Sigmoid colon (tissue), 7 donors: Measurements from ENCODE around the gene GPC5. TPM values are rescaled to one million over a fixed set of nuclear protein-coding genes. Genes with fewer than 3 reads are reported as not detected.
A peak's percentile ranks its signal among the peaks of the same experiment; 100 is the strongest.

Experiments used
- DNase-seq: peaks from one replicate; pipeline ENCODE4 v3.0.0-alpha.2; 2019
- H3K27ac ChIP-seq, 4 donors: fragments of 200-600 bp; sonication (generic); one replicate each; pipeline ENCODE4 v1.5.1; 2016 to 2019; ENCODE audit warnings: mild to moderate bottlenecking in 1 of 4
- H3K27me3 ChIP-seq, 3 donors: fragments of 200-600 bp; sonication (generic); one replicate each; pipeline ENCODE4 v1.5.1; 2019; ENCODE audit warnings: mild to moderate bottlenecking in 1 of 3
- H3K36me3 ChIP-seq, 4 donors: fragments of 200-600 bp; sonication (generic); one replicate each; pipeline ENCODE4 v1.5.1; 2016 to 2019
- H3K4me1 ChIP-seq, 4 donors: fragments of 200-600 bp; sonication (generic); one replicate each; pipeline ENCODE4 v1.5.1; 2017 to 2019
- H3K4me3 ChIP-seq, 4 donors: fragments of 200-600 bp; sonication (generic); one replicate each; pipeline ENCODE4 v1.5.1; 2017 to 2019; ENCODE audit warnings: mild to moderate bottlenecking in 2 of 4, moderate library complexity in 1 of 4
- H3K9me3 ChIP-seq, 4 donors: fragments of 200-600 bp in 3 of 4; sonication (generic) in 3 of 4; one replicate each; pipeline versions ENCODE4 v1.5.1 to v1.6.1; 2013 to 2019
- CTCF ChIP-seq, 4 experiments: fragments of 450-650 bp in 3 of 4; fragments of 200-600 bp in 1 of 4; IDR thresholded peaks; one replicate each; pipeline ENCODE4 v1.5.1; 2016 to 2019; ENCODE audit warnings: antibody characterized with exemption in 4 of 4, mild to moderate bottlenecking in 3 of 4, moderate library complexity in 2 of 4
- EP300 ChIP-seq, 4 donors: sonication (generic); formaldehyde crosslinking; IDR thresholded peaks; one replicate each; pipeline ENCODE4 v1.6.1; 2017; ENCODE audit warnings: antibody characterized with exemption in 4 of 4
- POLR2A ChIP-seq, 2 donors: fragments of 450-650 bp; IDR thresholded peaks; one replicate each; pipeline ENCODE4 v1.6.1; 2016; ENCODE audit warnings: antibody characterized with exemption in 2 of 2, mild to moderate bottlenecking in 2 of 2, moderate library complexity in 2 of 2
- POLR2AphosphoS5 ChIP-seq, 4 donors: sonication (generic); formaldehyde crosslinking; IDR thresholded peaks; one replicate each; pipeline ENCODE4 v1.6.1; 2017; ENCODE audit warnings: antibody characterized with exemption in 4 of 4
- WGBS, 2 donors: extraction: QIAGEN DNeasy Blood & Tissue Kit; methylation state at CpG; one replicate each; pipeline ENCODE4 v1.1.7; 2013; 5-methylcytosine and 5-hydroxymethylcytosine counted together
- intact Hi-C: fragments of 100-400 bp; cut with DNase I; formaldehyde crosslinking; loops from one replicate; pipeline ENCODE4 v1.15.1; 2023
- polyA plus RNA-seq, 3 donors: library from polyadenylated mRNA; stranded (reverse); fragments of 200-250 nt; gene quantifications; one replicate each; pipeline ENCODE4 v1.2.3, GENCODE V29; 2013
- total RNA-seq, 4 donors: library from RNA; depleted of rRNA; stranded (reverse); fragments of >200 nt; gene quantifications; one replicate each; pipeline ENCODE4 v1.1.0, GENCODE V29; 2016
- donor health status: healthy with polysubstance abuse.
- donor health status: Bipolar disorder and iron deficiency.
- donor health status: healthy.

Gene GPC5
- total and polyA plus RNA-seq, 7 donors, result 0.39 to 3.9 (median 2.9) TPM; not detected in 2

GRCh38 chr13:92224052-92224821 lies 825.8 kb downstream of the GPC5 start:
- WGBS, 2 donors, result 16 to 49% methylated on average over 5 of the region's 5 CpGs
- no peaks in the 10 kb centered on the region for H3K36me3 ChIP-seq
- H3K4me1 ChIP-seq, result peaks cover 0 to 5% (median 0%) of the 10 kb centered on the region in 4 donors
- TF ChIP-seq POLR2A (IDR thresholded peaks at IDR 0.05) (no peak), POLR2AphosphoS5 (IDR thresholded peaks at IDR 0.05) (peak in 1 of 4 donors; percentile 14)
- H3K27ac ChIP-seq, result peak overlapping the region in 2 of 4 donors; percentile 43 to 52
- no peak overlapping the region for H3K4me3 ChIP-seq
- no peak for DNase-seq
- no peaks in the 10 kb centered on the region for H3K27me3 ChIP-seq
- intact Hi-C loops, result no loop called here
- no peaks in the 10 kb centered on the region for H3K9me3 ChIP-seq

GRCh38 chr13:92224825-92225224 lies 826.4 kb downstream of the GPC5 start:
- Histone ChIP-seq H3K27me3 (no peaks in the 10 kb centered on the region), H3K4me1 (peaks cover 0 to 3% (median 0%) of the 10 kb centered on the region in 4 donors), H3K4me3 (no peak overlapping the region), H3K9me3 (no peaks in the 10 kb centered on the region), H3K36me3 (no peaks in the 10 kb centered on the region), H3K27ac (peak overlapping the region in 1 of 4 donors; percentile 52)
- no peak for TF ChIP-seq EP300 (IDR thresholded peaks at IDR 0.05)
- TF ChIP-seq CTCF (IDR thresholded peaks at IDR 0.05), result no peak
- TF ChIP-seq POLR2A (IDR thresholded peaks at IDR 0.05), result no peak
- TF ChIP-seq POLR2AphosphoS5 (IDR thresholded peaks at IDR 0.05), result no peak
- intact Hi-C loops, result no loop called here
- DNase-seq, result no peak

GRCh38 chr13:92225861-92226260 lies 827.4 kb downstream of the GPC5 start:
- 68 to 75% methylated on average over 2 of the region's 2 CpGs for WGBS, 2 donors
- H3K27ac ChIP-seq, result no peak overlapping the region

GRCh38 chr13:92232871-92233270 lies 834.5 kb downstream of the GPC5 start:
- H3K27ac ChIP-seq, result no peak overlapping the region
- H3K4me1 ChIP-seq, result no peaks in the 10 kb centered on the region
- no peaks in the 10 kb centered on the region for H3K9me3 ChIP-seq
- intact Hi-C loops, result no loop called here
- no peak for DNase-seq
- H3K36me3 ChIP-seq, result no peaks in the 10 kb centered on the region
- TF ChIP-seq POLR2AphosphoS5 (IDR thresholded peaks at IDR 0.05) (no peak), CTCF (IDR thresholded peaks at IDR 0.05) (no peak), POLR2A (IDR thresholded peaks at IDR 0.05) (no peak), EP300 (IDR thresholded peaks at IDR 0.05) (no peak)
- 13 to 49% methylated on average over 5 of the region's 5 CpGs for WGBS, 2 donors
- H3K4me3 ChIP-seq, result no peak overlapping the region
- H3K27me3 ChIP-seq, result no peaks in the 10 kb centered on the region

More at GRCh38 chr13:92225861-92226260, 827.4 kb downstream of the GPC5 start:
- H3K9me3 ChIP-seq, result no peaks in the 10 kb centered on the region
- DNase-seq, result no peak
- no peaks in the 10 kb centered on the region for H3K4me1 ChIP-seq
- no peaks in the 10 kb centered on the region for H3K27me3 ChIP-seq
- H3K4me3 ChIP-seq, result no peak overlapping the region
- TF ChIP-seq EP300 (IDR thresholded peaks at IDR 0.05), result no peak
- TF ChIP-seq POLR2A (IDR thresholded peaks at IDR 0.05), result no peak
- no peak for TF ChIP-seq CTCF (IDR thresholded peaks at IDR 0.05)
- intact Hi-C loops, result no loop called here
- H3K36me3 ChIP-seq, result no peaks in the 10 kb centered on the region

GRCh38 chr13:92251671-92252210 lies 853.3 kb downstream of the GPC5 start:
- no peak for TF ChIP-seq POLR2AphosphoS5 (IDR thresholded peaks at IDR 0.05)
- TF ChIP-seq POLR2A (IDR thresholded peaks at IDR 0.05), result no peak
- no peaks in the 10 kb centered on the region for H3K27me3 ChIP-seq
- WGBS, 2 donors, result 68 to 79% methylated on average over 2 of the region's 2 CpGs
- H3K4me3 ChIP-seq, result no peak overlapping the region
- H3K27ac ChIP-seq, result no peak overlapping the region
- intact Hi-C loops, result no loop called here
- peaks cover 0 to 4% (median 0%) of the 10 kb centered on the region in 4 donors for H3K4me1 ChIP-seq
- H3K36me3 ChIP-seq, result no peaks in the 10 kb centered on the region
- H3K9me3 ChIP-seq, result no peaks in the 10 kb centered on the region
- DNase-seq, result no peak
